Left ventricle myocardium superior (tissue), 1 donor: Measurements from ENCODE around the gene CYTL1. TPM values are rescaled to one million over a fixed set of nuclear protein-coding genes. Genes with fewer than 3 reads are reported as not detected.
A peak's percentile ranks its signal among the peaks of the same experiment; 100 is the strongest.
"Not testable (repeated sequence)": the region's sequence is repeated elsewhere in the genome, so short reads cannot be mapped to it uniquely, and the experiment has no call there.

ENCODE experiments used
- ATAC-seq: fragments of 200-7000 bp; cut with Tn5 transposase; one replicate; pipeline ENCODE4 v1.9.1; 2020; ENCODE audit warnings: mild to moderate bottlenecking, moderate library complexity
- DNase-seq: peaks from one replicate; pipeline ENCODE4 v3.0.0-alpha.2; 2020
- intact Hi-C: fragments of 100-400 bp; cut with micrococcal nuclease; formaldehyde crosslinking; loops from one replicate; pipeline ENCODE4 v1.11.0; 2022
- long read RNA-seq: library from polyadenylated mRNA; unstranded; transcript quantifications from one replicate; pipeline ENCODE4 v2.0.0, GENCODE V29; 2021
- total RNA-seq: library from RNA; stranded (reverse); fragmentation: NEBNext Ultra II Directional; extraction: Animal tissue kit (Norgen Biotek cat#: 25700); gene quantifications from one replicate; pipeline ENCODE4 v1.2.1, GENCODE V29; 2021
- donor health status: DM: no; HTN: yes; CAD: no; lungs with severe emphysema.

Gene CYTL1, protein sequence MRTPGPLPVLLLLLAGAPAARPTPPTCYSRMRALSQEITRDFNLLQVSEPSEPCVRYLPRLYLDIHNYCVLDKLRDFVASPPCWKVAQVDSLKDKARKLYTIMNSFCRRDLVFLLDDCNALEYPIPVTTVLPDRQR
- total RNA-seq = 0.42 TPM
- long read RNA-seq = 0 reads

DNA sequence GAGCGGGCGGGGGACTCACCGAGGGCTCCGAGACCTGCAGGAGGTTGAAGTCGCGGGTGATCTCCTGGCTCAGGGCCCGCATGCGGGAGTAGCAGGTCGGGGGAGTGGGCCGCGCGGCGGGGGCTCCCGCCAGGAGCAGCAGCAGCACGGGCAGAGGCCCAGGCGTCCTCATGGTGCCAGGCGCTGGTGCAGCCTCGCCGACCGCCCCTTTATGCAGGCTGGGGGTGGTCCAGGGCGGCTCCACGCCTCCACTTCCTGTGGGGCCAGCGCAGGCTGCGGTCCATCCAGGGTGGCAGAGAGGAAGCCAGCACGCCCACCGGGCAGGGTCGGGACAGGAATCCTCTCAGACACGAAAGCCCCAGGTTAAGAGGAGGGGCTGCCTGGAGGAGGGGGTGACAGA is at the start of gene CYTL1:
CYTL1 (minus strand) TSS at position 185 of the 400 bp plus-strand sequence; CDS start at position 172, 13 bp downstream.
- peak; percentile 33 for DNase-seq
- no peak for ATAC-seq
- intact Hi-C loops = no loop called here

DNA sequence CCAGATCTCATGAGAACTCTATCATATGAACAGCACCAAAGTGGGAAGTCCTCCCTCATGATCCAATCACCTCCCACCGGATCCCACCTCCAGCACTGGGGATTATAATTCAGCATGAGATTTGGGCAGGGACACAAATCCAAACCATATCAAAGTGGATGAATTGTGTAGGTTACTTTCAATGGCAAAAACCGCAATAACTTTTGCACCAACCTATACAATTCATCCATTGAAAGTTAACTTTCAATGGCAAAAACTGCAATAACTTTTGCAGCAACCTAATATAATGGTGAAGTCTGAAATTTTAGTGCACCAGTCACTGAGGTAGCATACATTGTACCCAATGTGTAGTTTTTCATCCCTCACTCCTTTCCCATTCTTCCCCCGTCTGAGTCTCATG is 48.6 kb upstream of the CYTL1 start:
- intact Hi-C loops = no loop called here
- ATAC-seq = no peak
- no peak for DNase-seq

DNA sequence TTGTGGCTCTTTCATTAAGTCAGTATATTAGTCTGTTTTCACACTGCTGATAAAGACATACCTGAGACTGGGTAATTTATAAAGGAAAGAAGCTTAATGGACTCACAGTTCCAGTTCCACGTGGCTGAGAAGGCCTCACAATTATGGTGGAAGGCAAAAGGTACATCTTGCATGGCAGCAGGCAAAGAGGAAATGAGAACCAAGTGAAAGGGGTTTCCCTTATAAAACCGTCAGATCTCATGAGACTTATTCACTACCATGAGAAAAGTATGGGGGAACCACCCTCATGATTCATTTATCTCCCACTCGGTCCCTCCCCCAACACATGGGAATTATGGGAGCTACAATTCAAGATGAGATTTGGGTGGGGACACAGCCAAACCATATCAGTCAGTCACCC is 47.7 kb upstream of the CYTL1 start:
- intact Hi-C loops, ATAC-seq, DNase-seq: not testable (repeated sequence)

DNA sequence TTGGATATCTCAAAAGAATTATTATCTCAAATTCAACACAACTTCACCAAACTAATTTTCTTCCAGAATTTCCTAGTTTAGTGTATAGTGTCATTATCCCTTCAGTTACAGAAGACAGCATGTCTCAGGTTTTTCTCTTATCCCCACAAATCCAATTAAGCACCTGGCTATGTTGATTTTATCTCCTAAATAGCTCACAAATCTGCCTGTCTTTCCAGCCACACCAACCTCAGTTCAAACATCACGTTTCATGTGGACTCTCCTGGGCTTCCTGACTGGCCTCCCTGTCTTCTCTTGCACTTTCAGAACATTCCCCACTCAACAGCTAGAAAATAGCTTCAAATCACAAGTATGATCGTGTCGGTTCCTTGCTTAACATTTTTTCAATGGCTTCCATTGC is 46.8 kb upstream of the CYTL1 start:
- no peak for ATAC-seq
- no peak for DNase-seq
- intact Hi-C loops = no loop called here

DNA sequence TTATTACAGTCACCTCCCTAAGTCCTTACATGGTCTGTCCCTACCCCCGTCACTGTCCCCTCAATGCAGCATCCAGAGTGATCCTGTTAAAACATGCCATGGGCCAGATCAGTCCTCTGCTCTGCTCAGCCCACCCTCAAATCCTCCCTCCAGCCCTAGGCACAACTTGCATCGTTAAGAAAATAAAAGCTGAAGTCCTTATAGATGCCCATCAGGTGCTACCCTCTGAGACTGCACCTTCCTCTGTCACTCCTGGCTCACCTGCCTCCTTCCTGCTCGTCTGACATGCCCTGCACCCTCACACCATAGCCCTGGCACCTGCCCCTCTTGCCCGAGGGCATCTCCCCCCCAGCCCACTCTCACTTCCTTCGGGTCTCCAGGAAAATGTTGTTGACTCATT is 36.2 kb upstream of the CYTL1 start:
- ATAC-seq (no peak), DNase-seq (no peak)
- intact Hi-C loops = no loop called here

DNA sequence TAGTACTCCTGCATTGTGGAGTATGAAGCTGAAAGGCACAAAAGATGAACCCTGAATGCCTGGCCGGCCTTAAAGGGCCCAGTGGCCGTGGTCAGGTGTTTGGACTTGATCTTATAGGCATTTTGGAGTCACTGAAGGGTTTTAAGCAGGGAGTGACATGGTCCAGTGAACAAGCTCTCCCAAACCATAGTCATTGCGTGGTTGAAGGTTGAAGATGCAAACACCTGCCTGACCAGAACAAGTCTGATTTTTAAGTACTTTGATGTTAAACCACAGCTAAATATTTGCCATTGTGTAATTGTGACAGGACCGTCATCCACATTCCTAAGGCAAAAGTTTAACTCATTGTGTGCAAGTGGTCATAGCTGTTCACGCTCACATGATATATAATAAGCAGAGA is 35.3 kb upstream of the CYTL1 start:
- DNase-seq (no peak), ATAC-seq (no peak)
- intact Hi-C loops = no loop called here

DNA sequence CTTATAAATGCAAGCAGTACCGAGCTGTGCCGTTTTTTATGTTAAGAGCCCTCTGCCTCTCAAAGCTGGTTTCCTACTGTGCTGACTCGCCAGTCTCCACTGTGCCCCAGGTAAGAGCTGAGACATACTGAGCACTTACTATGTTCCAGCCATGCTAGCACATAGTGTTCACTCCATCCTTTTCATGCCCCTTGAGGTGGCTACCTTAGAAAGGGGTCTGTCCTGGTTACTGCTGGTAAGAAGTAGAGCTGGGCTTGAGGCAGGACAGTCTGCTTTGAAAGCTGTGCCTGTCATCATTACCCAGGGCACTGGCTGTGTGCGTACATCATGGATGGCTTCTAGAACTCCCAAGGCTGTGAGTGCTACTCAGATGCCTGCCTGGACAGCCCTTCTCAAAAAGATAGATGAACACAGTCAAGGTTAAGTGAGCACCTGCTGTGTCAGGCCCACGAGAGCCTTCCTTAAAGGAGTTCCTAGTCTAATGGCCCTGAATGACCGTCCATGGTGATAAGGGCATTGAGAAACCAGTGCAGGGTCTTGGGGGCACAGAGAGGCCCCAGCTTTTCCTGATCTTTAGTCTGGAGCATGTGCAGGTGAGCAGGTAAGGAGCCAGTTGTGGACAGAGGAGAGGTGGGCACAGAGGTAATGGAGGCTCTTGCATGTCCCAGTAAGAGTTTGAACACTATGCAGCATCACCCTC is 33.6 kb upstream of the CYTL1 start:
- no peak for ATAC-seq
- intact Hi-C loops = no loop called here
- no peak for DNase-seq

DNA sequence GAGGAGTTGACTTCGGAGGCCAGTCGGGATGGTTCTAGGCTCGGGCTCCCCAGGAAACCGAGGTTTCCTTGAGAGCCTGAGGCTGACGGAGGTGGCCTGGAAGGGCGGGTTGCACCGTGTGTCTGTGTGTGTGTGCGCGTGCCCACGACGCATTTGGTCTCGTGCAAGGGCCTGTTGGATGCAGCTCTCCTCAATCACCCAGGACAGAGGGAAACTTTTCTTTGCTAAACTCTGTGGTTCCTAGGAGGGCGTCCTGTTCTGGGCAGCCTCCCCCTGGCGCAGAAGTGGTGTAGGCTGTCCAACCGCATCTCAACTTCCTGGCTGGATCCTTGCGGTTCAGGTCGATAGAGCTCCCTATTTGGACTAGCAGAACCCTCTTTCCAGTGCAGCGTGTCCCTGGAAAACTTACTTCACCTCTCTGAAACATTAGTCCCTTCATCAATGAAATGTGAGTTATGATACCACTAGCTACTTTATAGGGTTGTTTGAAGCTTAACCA is 33.0 kb upstream of the CYTL1 start:
- DNase-seq = no peak
- peak; percentile 5 for ATAC-seq
- intact Hi-C loops = no loop called here

DNA sequence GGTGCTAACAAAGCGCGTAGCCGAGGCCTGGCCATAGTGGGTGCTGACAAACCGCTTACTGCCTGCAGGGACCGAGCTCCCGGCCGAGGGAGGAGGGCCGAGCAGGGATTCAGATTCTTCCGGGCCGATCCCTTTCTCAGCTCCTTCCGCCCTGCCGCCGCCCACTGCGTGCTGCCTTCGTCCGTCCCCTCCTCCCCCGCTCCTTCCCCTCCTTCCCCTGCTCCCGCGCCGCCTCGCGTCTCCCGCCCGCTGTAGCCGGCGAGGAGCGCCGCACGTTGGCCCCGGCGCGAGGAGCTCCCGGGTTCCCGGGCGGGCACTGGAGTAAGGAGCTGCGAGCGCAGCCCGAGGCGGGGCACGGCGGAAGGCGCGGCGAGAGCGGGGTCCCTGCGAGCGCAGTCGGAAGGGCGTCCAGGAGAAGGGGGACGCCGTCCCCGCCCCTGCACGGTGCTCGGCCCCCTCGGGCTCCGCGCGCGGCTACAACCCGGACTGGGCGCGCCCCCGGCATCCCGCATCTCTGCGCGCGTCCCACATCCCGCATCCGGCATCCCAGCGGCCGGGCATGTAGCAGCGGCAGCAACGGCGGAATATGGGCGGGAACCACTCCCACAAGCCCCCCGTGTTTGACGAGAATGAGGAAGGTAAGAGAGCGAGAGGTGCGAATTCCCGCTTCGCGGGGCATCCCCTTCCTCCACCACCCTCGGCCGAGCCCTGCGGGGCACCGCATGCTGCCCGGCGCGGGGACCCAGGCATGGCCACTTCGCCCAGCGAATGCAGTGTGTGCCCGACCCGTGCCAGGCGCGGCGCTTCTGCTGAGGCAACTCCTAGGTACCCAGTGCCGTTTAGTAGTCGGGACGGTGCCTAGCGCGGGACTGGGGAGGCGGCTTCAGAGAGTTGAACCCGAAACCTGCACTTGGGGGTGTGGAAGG is 32.3 kb upstream of the CYTL1 start, which contains the start of gene STK32B:
STK32B (plus strand) TSS at position 203 of the 926 bp plus-strand sequence.
- intact Hi-C loops = no loop called here
- ATAC-seq = peak; percentile 92

DNA sequence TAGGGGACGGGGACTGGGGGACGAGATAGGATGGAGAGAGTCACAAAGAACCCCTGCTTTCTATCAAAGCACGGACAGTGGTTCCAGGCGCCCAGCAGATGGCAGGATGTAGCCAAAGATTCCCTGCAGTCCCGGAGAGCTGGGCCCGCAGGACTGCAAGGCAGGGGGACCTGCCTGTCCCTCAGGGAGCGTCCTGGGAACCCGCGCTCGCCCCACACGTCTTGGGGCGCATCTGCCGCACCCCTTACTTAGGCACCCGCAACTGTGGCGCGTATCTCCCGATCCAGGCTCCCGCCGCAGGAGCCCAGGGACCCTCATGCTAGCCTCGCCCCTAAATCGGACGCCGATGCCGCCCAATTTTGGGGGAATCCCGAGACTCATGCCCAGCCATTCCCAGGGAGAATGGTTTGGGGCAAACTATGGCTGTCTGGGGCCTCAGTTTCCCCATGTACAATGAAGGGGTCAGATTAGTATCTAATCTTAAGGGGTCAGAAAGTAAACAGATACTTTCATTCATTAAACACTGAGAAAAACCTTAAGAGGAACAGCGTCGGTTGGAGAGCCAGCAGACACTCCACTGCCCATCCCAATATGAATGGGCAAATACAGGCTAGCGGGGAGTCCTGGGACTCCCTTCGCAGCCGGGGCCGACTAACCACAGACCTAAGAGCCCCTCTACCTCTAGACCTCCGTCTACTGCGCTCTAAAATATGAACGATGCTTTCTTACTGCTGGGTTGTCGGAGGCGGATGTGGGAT is 31.4 kb upstream of the CYTL1 start:
- intact Hi-C loops = no loop called here
- ATAC-seq (peak; percentile 91), DNase-seq (peak; percentile 78)

More for the DNA sequence above, 32.3 kb upstream of the CYTL1 start, which contains the start of gene STK32B:
- peak; percentile 76 for DNase-seq

DNA sequence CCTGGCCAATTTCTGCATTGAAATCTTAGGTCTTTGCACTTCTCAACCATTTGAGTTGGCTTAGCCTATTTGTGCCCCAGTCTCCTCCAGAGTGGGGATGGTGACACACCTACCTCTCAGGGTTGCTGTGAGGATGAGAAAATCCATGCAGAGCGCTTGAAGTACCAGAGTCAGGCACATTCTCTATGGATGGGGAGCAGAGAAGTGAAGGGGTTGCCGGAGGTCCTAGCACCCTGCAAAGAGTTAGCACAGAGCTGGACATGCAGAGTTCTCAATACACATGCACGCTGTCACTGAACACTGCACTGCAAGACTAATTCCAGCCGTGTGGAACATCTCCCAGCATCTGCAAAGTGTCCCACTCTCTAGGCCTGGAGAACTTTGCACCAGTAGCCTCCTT is 29.5 kb upstream of the CYTL1 start:
- ATAC-seq (no peak), DNase-seq (no peak)
- intact Hi-C loops = no loop called here

DNA sequence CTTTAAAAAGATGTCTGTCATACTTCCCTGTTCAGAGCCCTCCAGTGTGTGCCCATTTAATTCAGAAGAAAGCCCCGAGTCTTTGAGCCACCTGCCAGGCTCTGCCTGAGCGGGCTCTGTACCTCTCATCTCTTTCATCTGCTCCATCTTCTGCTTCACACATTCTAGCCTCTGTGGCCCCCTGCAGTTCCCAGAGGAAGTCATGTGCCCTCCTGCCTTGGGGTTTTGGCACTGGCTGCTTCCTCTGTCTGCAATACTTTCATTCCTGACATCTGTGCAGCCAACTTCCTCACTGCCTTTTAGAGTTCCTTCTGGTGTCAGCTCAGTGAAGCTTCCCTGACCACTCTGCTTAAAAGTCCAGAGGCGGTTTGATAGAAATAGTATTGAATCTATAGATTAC is 25.8 kb upstream of the CYTL1 start:
- DNase-seq (peak; percentile 37), ATAC-seq (peak; percentile 76)
- intact Hi-C loops = no loop called here

DNA sequence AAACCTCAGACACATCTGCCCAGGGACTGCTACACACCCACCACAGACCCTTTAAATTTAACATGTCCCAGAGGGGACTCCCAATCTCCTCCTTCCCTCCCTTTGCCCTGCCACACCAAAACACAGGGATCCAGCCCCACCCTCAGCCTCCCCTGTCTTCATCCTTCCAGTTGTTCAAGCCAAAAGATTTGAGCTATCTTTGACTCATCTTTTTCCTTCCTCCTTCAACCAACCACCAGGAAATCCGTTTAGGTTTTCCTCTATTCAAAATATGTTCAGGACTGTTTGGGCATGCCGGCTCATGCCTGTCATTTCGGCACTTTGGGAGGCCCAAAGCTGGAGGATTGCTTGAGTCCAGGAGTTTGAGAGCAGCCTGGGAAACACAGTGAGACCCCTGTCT is 25.1 kb upstream of the CYTL1 start:
- intact Hi-C loops = no loop called here

DNA sequence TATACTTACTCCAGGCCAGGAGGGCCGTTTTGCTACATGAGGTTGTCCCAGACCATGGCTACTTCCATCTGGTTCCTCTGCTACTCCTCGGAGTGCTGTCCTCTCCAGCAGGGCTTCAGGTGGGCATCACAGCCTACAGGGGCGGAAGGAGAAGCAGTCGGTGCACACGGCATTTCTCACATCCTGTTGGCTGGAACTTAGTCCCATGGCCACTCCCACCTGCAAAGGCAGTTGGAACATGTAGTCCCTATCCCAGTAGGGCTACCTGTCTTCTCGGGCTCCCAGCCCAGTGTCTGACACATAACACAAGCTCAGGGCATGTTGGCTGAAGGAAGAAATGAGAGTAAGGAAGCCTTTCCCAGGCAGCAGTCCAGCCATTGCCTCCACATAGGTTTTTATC is 24.3 kb upstream of the CYTL1 start:
- ATAC-seq (no peak), DNase-seq (no peak)
- intact Hi-C loops = no loop called here

More for the DNA sequence above, 25.1 kb upstream of the CYTL1 start:
- DNase-seq (no peak), ATAC-seq (no peak)

DNA sequence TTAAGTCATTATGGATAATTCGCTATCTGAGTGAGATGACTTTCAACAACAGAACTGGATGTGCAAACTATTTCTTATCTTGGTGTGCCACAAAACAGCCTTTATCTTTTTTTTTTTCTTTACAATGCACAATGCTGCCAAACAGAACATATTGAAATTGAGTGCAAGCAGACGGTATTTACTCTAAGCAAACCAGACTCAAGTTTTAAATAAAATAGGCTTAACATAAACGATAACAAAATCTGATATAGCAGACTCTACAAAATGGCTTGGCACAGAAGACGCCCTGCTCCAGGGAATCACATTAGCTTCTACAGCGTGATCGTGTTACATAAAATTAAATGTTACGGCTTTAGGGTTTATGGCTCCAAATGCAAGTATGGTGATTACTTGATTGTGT is 22.4 kb upstream of the CYTL1 start:
- DNase-seq (no peak), ATAC-seq (no peak)
- intact Hi-C loops = no loop called here

DNA sequence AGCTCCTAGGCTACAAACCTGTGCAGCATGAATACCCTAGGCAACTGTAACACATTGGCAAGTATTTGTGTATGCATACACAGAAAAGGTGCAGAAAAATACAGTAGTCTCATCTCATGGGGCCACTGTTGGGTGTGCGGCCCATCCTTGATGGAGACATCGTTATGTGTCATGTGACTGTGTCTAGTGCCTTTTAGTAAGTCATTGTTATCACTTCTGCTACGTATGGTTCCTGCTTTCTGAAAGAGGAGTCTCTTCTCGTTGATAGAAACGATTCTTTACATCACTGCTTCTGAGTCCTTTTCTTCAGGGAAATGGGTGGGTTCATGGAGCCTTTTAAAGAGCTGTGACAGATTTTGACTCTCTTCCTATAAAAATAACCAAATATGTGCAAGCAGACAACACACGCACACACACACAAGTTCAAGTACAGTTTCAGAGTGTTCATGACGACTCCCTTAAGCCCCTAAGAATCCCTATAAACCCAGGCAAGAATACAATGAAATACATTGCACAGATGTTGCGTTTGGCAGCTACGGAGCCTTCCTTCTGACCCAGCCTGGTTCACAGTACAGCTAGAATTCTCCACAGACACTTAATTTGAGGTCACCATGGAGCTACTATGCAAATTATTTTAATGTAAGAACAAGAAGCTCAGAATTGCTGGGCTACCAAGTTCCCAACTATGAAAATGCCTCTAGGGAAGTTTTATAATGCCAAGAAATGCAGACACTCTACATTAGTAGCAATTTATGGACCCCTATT is 21.8 kb upstream of the CYTL1 start:
- ATAC-seq (no peak), DNase-seq (no peak)
- intact Hi-C loops = no loop called here

DNA sequence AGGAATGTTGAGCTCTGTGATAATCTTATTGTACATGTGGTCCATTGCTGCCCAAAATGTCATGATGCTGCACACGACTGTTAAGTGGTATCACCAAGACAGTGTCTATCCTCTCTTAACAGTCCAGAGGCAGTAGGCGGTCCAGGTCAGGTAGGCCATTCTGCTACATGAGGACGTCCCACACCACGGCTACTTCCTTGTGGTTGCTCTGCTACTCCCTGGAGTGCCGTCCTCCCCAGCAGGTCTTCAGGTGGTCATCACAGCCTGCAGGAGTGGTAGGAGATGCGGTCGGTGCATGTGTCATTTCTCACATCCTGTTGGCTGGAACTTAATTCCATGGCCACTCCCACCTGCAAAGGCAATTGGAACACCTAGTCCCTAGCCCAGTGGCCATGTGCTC is 20.5 kb upstream of the CYTL1 start:
- intact Hi-C loops = no loop called here
- no peak for ATAC-seq

More for the DNA sequence above, 20.5 kb upstream of the CYTL1 start:
- DNase-seq = no peak
